Glutamatergic neuron (in vitro differentiated cells): ENCODE results near the gene LRIF1. TPM values are rescaled to one million over a fixed set of nuclear protein-coding genes. Genes with fewer than 3 reads are reported as not detected.

Experiments
- DNase-seq: peaks from one replicate; pipeline ENCODE4 v3.0.0; 2022
- H3K27ac Mint-ChIP-seq: one replicate; pipeline ENCODE4 v1.8.0; 2020; ENCODE audit warnings: mild to moderate bottlenecking, mixed read lengths, inconsistent platforms; ENCODE audit not compliant: unreplicated experiment
- H3K27me3 Mint-ChIP-seq: one replicate; pipeline ENCODE4 v1.8.0; 2020; ENCODE audit warnings: mild to moderate bottlenecking, moderate library complexity, mixed read lengths, inconsistent platforms; ENCODE audit not compliant: unreplicated experiment
- H3K36me3 Mint-ChIP-seq: one replicate; pipeline ENCODE4 v1.8.0; 2020; ENCODE audit warnings: mild to moderate bottlenecking, mixed read lengths, inconsistent platforms; ENCODE audit not compliant: unreplicated experiment
- H3K4me1 Mint-ChIP-seq: one replicate; pipeline ENCODE4 v1.8.0; 2020; ENCODE audit warnings: mild to moderate bottlenecking, low read depth, mixed read lengths, inconsistent platforms; ENCODE audit not compliant: unreplicated experiment
- H3K4me3 Mint-ChIP-seq: one replicate; pipeline ENCODE4 v1.8.0; 2020; ENCODE audit warnings: mild to moderate bottlenecking, mixed read lengths, inconsistent platforms; ENCODE audit not compliant: unreplicated experiment
- H3K9me3 Mint-ChIP-seq: one replicate; pipeline ENCODE4 v1.8.0; 2020; ENCODE audit warnings: mild to moderate bottlenecking, moderate library complexity, mixed read lengths, inconsistent platforms; ENCODE audit not compliant: unreplicated experiment
- total RNA-seq: library from RNA; stranded (reverse); fragmentation: NEBNext Ultra II Directional; extraction: Animal tissue kit (Norgen Biotek cat#: 25700); gene quantifications from one replicate; pipeline ENCODE4 v1.2.1, GENCODE V29; 2021; ENCODE audit not compliant: unreplicated experiment
- TF ChIP-seq, protein P1 (sequence below): fragments of 200-600 bp; sonication (generic); IDR thresholded peaks from one replicate; pipeline ENCODE4 v1.5.0; 2021; ENCODE audit not compliant: partially characterized antibody, unreplicated experiment

LRIF1 gene
- total RNA-seq, 1 donor from 2014 or later, result 21.1 TPM

DNA sequence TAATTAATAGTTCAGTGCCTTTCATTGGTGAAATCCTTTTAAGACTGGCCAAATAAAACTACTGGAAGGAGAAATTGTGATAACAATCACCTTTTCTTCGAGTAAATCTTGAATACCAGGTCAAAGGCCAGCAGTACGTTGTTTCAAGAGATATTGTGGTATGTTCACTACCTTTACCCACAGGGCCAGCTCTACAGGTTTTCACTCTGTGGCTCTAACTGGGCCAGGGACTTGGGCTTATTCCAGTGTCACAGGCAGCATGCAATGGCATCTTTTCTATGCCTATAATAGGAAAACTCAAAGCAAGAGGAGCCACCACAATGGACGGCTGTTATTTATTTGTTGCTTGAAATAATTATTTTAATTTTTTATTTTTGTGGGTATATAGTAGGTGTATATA lies 26.8 kb upstream of the LRIF1 start:
- no peak overlapping the region for H3K27ac Mint-ChIP-seq
- no peak overlapping the region for H3K4me3 Mint-ChIP-seq
- no peak for DNase-seq
- no peaks in the 10 kb centered on the region for H3K4me1 Mint-ChIP-seq
- no peaks in the 10 kb centered on the region for H3K27me3 Mint-ChIP-seq
- H3K9me3 Mint-ChIP-seq, result no peaks in the 10 kb centered on the region
- H3K36me3 Mint-ChIP-seq, result no peaks in the 10 kb centered on the region
- TF ChIP-seq, protein P1, sequence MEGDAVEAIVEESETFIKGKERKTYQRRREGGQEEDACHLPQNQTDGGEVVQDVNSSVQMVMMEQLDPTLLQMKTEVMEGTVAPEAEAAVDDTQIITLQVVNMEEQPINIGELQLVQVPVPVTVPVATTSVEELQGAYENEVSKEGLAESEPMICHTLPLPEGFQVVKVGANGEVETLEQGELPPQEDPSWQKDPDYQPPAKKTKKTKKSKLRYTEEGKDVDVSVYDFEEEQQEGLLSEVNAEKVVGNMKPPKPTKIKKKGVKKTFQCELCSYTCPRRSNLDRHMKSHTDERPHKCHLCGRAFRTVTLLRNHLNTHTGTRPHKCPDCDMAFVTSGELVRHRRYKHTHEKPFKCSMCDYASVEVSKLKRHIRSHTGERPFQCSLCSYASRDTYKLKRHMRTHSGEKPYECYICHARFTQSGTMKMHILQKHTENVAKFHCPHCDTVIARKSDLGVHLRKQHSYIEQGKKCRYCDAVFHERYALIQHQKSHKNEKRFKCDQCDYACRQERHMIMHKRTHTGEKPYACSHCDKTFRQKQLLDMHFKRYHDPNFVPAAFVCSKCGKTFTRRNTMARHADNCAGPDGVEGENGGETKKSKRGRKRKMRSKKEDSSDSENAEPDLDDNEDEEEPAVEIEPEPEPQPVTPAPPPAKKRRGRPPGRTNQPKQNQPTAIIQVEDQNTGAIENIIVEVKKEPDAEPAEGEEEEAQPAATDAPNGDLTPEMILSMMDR, result no peak

DNA sequence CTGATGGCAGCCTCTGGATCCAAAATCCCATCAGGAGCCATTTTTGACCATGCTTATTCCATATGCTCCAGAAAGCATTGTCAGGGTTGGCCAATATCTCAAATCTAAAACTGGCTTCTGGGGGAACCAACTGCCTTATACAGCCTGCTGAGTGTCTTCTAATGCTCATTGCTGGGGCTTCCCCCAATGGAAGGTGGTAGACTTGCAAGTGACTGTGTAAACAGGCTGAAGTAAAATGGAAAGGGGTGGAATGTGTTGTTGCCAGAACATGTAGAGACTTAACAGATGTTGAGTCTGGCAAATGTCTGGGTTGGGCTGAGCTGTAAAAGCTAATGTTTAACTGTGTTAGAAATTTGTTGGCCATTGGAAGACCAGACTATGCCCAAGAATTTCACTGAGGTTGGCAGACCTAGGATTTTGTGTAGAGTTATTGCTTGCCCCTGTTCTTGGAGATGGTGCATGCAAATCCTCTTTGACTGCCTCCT lies 22.7 kb upstream of the LRIF1 start:
- DNase-seq, result no peak
- Mint-ChIP-seq H3K4me3 (no peak overlapping the region), H3K4me1 (peaks cover 5% of the 10 kb centered on the region), H3K9me3 (peaks cover 3% of the 10 kb centered on the region), H3K36me3 (no peaks in the 10 kb centered on the region), H3K27ac (no peak overlapping the region), H3K27me3 (no peaks in the 10 kb centered on the region)
- TF ChIP-seq, protein P1, result no peak

DNA sequence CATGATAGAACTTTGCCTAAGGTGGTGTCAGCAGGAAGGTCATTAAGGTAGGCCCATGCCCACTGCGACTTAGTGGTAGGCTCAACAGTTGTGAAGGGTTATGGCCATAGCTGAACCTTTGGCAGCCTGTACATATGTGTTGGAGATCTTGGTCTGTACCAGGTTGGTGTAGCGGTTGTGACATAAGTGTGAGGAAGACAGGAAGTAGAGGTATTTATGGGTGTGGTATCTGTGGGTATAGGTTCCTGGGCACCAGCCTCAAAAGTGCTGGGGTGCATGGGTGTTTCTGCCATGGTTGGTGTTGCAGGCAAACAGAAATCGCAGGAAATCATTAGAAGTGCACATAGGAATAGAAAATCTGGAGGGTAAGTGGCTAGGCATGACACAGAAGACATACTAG lies 18.6 kb upstream of the LRIF1 start:
- TF ChIP-seq, protein P1, result no peak
- H3K4me3 Mint-ChIP-seq, result no peak overlapping the region
- no peak overlapping the region for H3K27ac Mint-ChIP-seq
- H3K4me1 Mint-ChIP-seq, result peaks cover 5% of the 10 kb centered on the region
- no peak for DNase-seq
- H3K9me3 Mint-ChIP-seq, result peaks cover 5% of the 10 kb centered on the region
- peaks cover 5% of the 10 kb centered on the region for H3K36me3 Mint-ChIP-seq
- peaks cover 3% of the 10 kb centered on the region for H3K27me3 Mint-ChIP-seq

DNA sequence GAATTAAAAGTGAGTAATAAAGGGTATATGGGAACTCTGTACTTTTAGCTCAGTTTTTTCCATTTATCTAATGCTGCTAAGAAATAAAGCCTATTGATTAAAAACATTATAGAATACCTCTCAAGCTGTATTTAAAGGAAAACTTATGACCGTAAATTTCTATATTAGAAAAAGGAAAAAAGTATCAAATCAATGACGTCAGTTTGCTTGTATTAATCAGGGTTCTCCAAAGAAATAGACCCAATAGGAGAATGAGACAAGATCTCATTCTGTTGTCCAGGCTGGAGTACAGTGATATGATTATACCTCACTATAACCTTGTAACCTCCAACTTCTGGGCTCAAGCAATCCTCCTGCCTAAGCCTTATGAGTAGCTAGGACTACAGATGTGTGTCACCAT lies 15.4 kb upstream of the LRIF1 start:
- H3K4me3 Mint-ChIP-seq, result no peak overlapping the region
- no peak overlapping the region for H3K27ac Mint-ChIP-seq
- no peaks in the 10 kb centered on the region for H3K4me1 Mint-ChIP-seq
- TF ChIP-seq, protein P1, result no peak
- H3K36me3 Mint-ChIP-seq, result peaks cover 5% of the 10 kb centered on the region
- peaks cover 2% of the 10 kb centered on the region for H3K9me3 Mint-ChIP-seq
- peaks cover 3% of the 10 kb centered on the region for H3K27me3 Mint-ChIP-seq
- DNase-seq, result no peak

DNA sequence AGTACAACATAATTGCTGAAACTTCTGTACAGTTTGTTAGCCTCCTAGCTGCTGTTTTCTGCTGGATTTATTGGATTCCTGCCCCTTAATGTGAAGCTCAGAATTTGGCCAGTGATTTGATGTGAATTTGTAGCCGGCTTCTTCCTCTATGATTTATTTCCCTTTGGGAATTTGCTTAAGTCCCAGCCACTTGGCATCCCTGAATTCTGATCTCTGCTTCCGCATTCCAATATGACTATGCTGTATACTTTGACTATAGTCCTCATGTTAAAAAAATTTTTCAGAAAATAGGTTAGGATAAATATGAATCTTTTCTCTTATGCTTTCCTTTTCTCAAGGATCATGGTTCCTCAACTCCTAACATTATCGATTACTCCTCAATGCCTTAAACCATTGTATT lies 12.4 kb upstream of the LRIF1 start:
- Mint-ChIP-seq H3K27ac (no peak overlapping the region), H3K9me3 (peaks cover 2% of the 10 kb centered on the region), H3K4me1 (no peaks in the 10 kb centered on the region), H3K36me3 (peaks cover 5% of the 10 kb centered on the region), H3K27me3 (peaks cover 3% of the 10 kb centered on the region), H3K4me3 (no peak overlapping the region)
- TF ChIP-seq, protein P1, result no peak
- DNase-seq, result no peak
